Stimulated activated memory B cell treated with anti-CD40 and anti-IgM and Interleukin-4, amounts not matched to agents 10 μg/mL and 1 μg/mL and 100 μg/mL, for 72 hours (primary cell): Measurements from ENCODE around the gene SKIC2.
A peak's percentile ranks its signal among the peaks of the same experiment; 100 is the strongest.
"Not testable (repeated sequence)": the region's sequence is repeated elsewhere in the genome, so short reads cannot be mapped to it uniquely, and the experiment has no call there.

ENCODE experiments used
- ATAC-seq: fragments of 150-1000 bp; cut with Tn5 transposase; 2 replicates; pipeline ENCODE4 v1.10.0; 2021
- H3K27ac Mint-ChIP-seq: one replicate; pipeline ENCODE4 v1.8.0; 2022; ENCODE audit warnings: mild to moderate bottlenecking, mixed read lengths
- H3K27me3 Mint-ChIP-seq: one replicate; pipeline ENCODE4 v1.8.0; 2022; ENCODE audit warnings: mixed read lengths
- H3K36me3 Mint-ChIP-seq: one replicate; pipeline ENCODE4 v1.8.0; 2022; ENCODE audit warnings: mixed read lengths
- H3K4me1 Mint-ChIP-seq: one replicate; pipeline ENCODE4 v1.8.0; 2022; ENCODE audit warnings: mixed read lengths
- H3K4me3 Mint-ChIP-seq: one replicate; pipeline ENCODE4 v1.8.0; 2022; ENCODE audit warnings: mild to moderate bottlenecking, moderate library complexity, mixed read lengths
- H3K9me3 Mint-ChIP-seq: one replicate; pipeline ENCODE4 v1.8.0; 2022; ENCODE audit warnings: mixed read lengths

SKIC2 gene

GRCh38 chr6:31971993-31972708 lies 13.2 kb downstream of the SKIC2 start, which contains the start of gene DXO:
Gene DXO, minus strand, starts transcription at chr6:31972138. Its CDS starts 463 bp downstream, at chr6:31971675.
- Mint-ChIP-seq H3K4me3 (peak within 1 kb of the TSS; percentile 89), H3K4me1 (peaks cover 49% of the 10 kb centered on the region), H3K9me3 (no peaks in the 10 kb centered on the region), H3K36me3 (peaks cover 34% of the 10 kb centered on the region), H3K27ac (peak within 1 kb of the TSS; percentile 94), H3K27me3 (no peaks in the 10 kb centered on the region)
- ATAC-seq, result peak; percentile 98

- H3K36me3 Mint-ChIP-seq, result peaks cover 27% of the 10 kb centered on the region
- H3K27me3 Mint-ChIP-seq, result no peaks in the 10 kb centered on the region
- H3K4me3 Mint-ChIP-seq, result peak overlapping the region; percentile 89
- H3K27ac Mint-ChIP-seq, result peak overlapping the region; percentile 94
- H3K9me3 Mint-ChIP-seq, result no peaks in the 10 kb centered on the region
- no peak for ATAC-seq
- H3K4me1 Mint-ChIP-seq, result peaks cover 43% of the 10 kb centered on the region
Observed at GRCh38 chr6:31972709-31973350, 13.9 kb downstream of the SKIC2 start.

- not testable (repeated sequence) for ATAC-seq, H3K27ac Mint-ChIP-seq, H3K9me3 Mint-ChIP-seq, H3K27me3 Mint-ChIP-seq, H3K4me3 Mint-ChIP-seq
- Mint-ChIP-seq H3K36me3 (peaks cover 18% of the 10 kb centered on the region), H3K4me1 (peaks cover 29% of the 10 kb centered on the region)
Observed at GRCh38 chr6:31976065-31976464, 17.1 kb downstream of the SKIC2 start.

- no peak overlapping the region for H3K4me3 Mint-ChIP-seq
- H3K9me3 Mint-ChIP-seq, result no peaks in the 10 kb centered on the region
- ATAC-seq, result no peak
- no peaks in the 10 kb centered on the region for H3K27me3 Mint-ChIP-seq
- H3K36me3 Mint-ChIP-seq, result peaks cover 18% of the 10 kb centered on the region
- peaks cover 21% of the 10 kb centered on the region for H3K4me1 Mint-ChIP-seq
- H3K27ac Mint-ChIP-seq, result no peak overlapping the region
Observed at GRCh38 chr6:31977816-31978431, 18.9 kb downstream of the SKIC2 start.

GRCh38 chr6:31978831-31979230 lies 19.9 kb downstream of the SKIC2 start:
- peaks cover 12% of the 10 kb centered on the region for H3K4me1 Mint-ChIP-seq
- no peaks in the 10 kb centered on the region for H3K27me3 Mint-ChIP-seq
- H3K9me3 Mint-ChIP-seq, result no peaks in the 10 kb centered on the region
- H3K4me3 Mint-ChIP-seq, result no peak overlapping the region
- no peak for ATAC-seq
- no peak overlapping the region for H3K27ac Mint-ChIP-seq
- peaks cover 18% of the 10 kb centered on the region for H3K36me3 Mint-ChIP-seq

- peaks cover 7% of the 10 kb centered on the region for H3K4me1 Mint-ChIP-seq
- ATAC-seq, result no peak
- H3K36me3 Mint-ChIP-seq, result peaks cover 18% of the 10 kb centered on the region
- H3K27ac Mint-ChIP-seq, result no peak overlapping the region
- H3K4me3 Mint-ChIP-seq, result no peak overlapping the region
- H3K9me3 Mint-ChIP-seq, result no peaks in the 10 kb centered on the region
- no peaks in the 10 kb centered on the region for H3K27me3 Mint-ChIP-seq
Observed at GRCh38 chr6:31979238-31979898, 20.4 kb downstream of the SKIC2 start.

- ATAC-seq, H3K4me3 Mint-ChIP-seq, H3K27ac Mint-ChIP-seq, H3K9me3 Mint-ChIP-seq, H3K27me3 Mint-ChIP-seq, H3K4me1 Mint-ChIP-seq: not testable (repeated sequence)
- peaks cover 18% of the 10 kb centered on the region for H3K36me3 Mint-ChIP-seq
Observed at GRCh38 chr6:31980195-31980876, 21.4 kb downstream of the SKIC2 start.

GRCh38 chr6:31980998-31981397 lies 22.0 kb downstream of the SKIC2 start:
- not testable (repeated sequence) for H3K4me3 Mint-ChIP-seq, H3K9me3 Mint-ChIP-seq, ATAC-seq, H3K27ac Mint-ChIP-seq, H3K27me3 Mint-ChIP-seq, H3K4me1 Mint-ChIP-seq
- H3K36me3 Mint-ChIP-seq, result peaks cover 13% of the 10 kb centered on the region

GRCh38 chr6:31981744-31982143 lies 22.8 kb downstream of the SKIC2 start, which contains the start of gene C4A:
Gene C4A, plus strand, starts transcription at chr6:31982057. Its CDS starts 51 bp downstream, at chr6:31982108.
- H3K27ac Mint-ChIP-seq, H3K9me3 Mint-ChIP-seq, H3K27me3 Mint-ChIP-seq, ATAC-seq, H3K4me3 Mint-ChIP-seq, H3K4me1 Mint-ChIP-seq: not testable (repeated sequence)
- H3K36me3 Mint-ChIP-seq, result peaks cover 13% of the 10 kb centered on the region

GRCh38 chr6:31989363-31989762 lies 30.4 kb downstream of the SKIC2 start:
- H3K4me3 Mint-ChIP-seq, ATAC-seq: not testable (repeated sequence)

GRCh38 chr6:31994421-31994820 lies 35.4 kb downstream of the SKIC2 start:
- H3K4me1 Mint-ChIP-seq, H3K4me3 Mint-ChIP-seq, ATAC-seq, H3K27me3 Mint-ChIP-seq, H3K9me3 Mint-ChIP-seq, H3K27ac Mint-ChIP-seq, H3K36me3 Mint-ChIP-seq: not testable (repeated sequence)

More at GRCh38 chr6:31989363-31989762, 30.4 kb downstream of the SKIC2 start:
- not testable (repeated sequence) for H3K4me1 Mint-ChIP-seq, H3K36me3 Mint-ChIP-seq, H3K27me3 Mint-ChIP-seq, H3K27ac Mint-ChIP-seq, H3K9me3 Mint-ChIP-seq

GRCh38 chr6:31996385-31996784 lies 37.4 kb downstream of the SKIC2 start:
- H3K27ac Mint-ChIP-seq, result not testable (repeated sequence)

GRCh38 chr6:32002546-32003268 lies 43.7 kb downstream of the SKIC2 start:
- H3K9me3 Mint-ChIP-seq, H3K4me1 Mint-ChIP-seq, H3K27ac Mint-ChIP-seq, ATAC-seq, H3K27me3 Mint-ChIP-seq, H3K4me3 Mint-ChIP-seq, H3K36me3 Mint-ChIP-seq: not testable (repeated sequence)

More at GRCh38 chr6:31996385-31996784, 37.4 kb downstream of the SKIC2 start:
- H3K36me3 Mint-ChIP-seq, H3K4me1 Mint-ChIP-seq, H3K4me3 Mint-ChIP-seq, ATAC-seq, H3K9me3 Mint-ChIP-seq, H3K27me3 Mint-ChIP-seq: not testable (repeated sequence)

GRCh38 chr6:32003301-32003700 lies 44.3 kb downstream of the SKIC2 start:
- H3K36me3 Mint-ChIP-seq, H3K27me3 Mint-ChIP-seq, ATAC-seq, H3K9me3 Mint-ChIP-seq, H3K27ac Mint-ChIP-seq, H3K4me1 Mint-ChIP-seq, H3K4me3 Mint-ChIP-seq: not testable (repeated sequence)
